IPS-18a (cell line): Measurements from ENCODE around the gene DCK.

Source experiments
- H3K27ac ChIP-seq: one replicate; pipeline ENCODE4 v1.5.1; 2013; ENCODE audit warnings: low read length
- H3K27me3 ChIP-seq: one replicate; pipeline ENCODE4 v1.6.1; 2013; ENCODE audit warnings: mild to moderate bottlenecking, low read length; ENCODE audit not compliant: control insufficient read depth, insufficient read depth
- H3K36me3 ChIP-seq: one replicate; pipeline ENCODE4 v1.6.1; 2013; ENCODE audit warnings: low read depth, low read length; ENCODE audit not compliant: control insufficient read depth
- H3K4me1 ChIP-seq: one replicate; pipeline ENCODE4 v1.6.1; 2013; ENCODE audit warnings: low read depth, low read length; ENCODE audit not compliant: control insufficient read depth
- H3K4me3 ChIP-seq: one replicate; pipeline ENCODE4 v1.5.1; 2013; ENCODE audit warnings: low read length
- H3K9ac ChIP-seq: one replicate; pipeline ENCODE4 v1.6.1; 2013; ENCODE audit warnings: mild to moderate bottlenecking, low read length, moderate library complexity
- H3K9me3 ChIP-seq: one replicate; pipeline ENCODE4 v1.6.1; 2013; ENCODE audit warnings: low read depth, low read length; ENCODE audit not compliant: control insufficient read depth

DCK gene

GRCh38 chr4:71065991-71066510 is 72.6 kb downstream of the DCK start:
- H3K27ac ChIP-seq = no peak overlapping the region
- H3K4me3 ChIP-seq = no peak overlapping the region
- H3K4me1 ChIP-seq = no peaks in the 10 kb centered on the region
- no peaks in the 10 kb centered on the region for H3K36me3 ChIP-seq
- H3K9ac ChIP-seq = no peak overlapping the region
- H3K27me3 ChIP-seq = no peaks in the 10 kb centered on the region
- no peaks in the 10 kb centered on the region for H3K9me3 ChIP-seq

DNA sequence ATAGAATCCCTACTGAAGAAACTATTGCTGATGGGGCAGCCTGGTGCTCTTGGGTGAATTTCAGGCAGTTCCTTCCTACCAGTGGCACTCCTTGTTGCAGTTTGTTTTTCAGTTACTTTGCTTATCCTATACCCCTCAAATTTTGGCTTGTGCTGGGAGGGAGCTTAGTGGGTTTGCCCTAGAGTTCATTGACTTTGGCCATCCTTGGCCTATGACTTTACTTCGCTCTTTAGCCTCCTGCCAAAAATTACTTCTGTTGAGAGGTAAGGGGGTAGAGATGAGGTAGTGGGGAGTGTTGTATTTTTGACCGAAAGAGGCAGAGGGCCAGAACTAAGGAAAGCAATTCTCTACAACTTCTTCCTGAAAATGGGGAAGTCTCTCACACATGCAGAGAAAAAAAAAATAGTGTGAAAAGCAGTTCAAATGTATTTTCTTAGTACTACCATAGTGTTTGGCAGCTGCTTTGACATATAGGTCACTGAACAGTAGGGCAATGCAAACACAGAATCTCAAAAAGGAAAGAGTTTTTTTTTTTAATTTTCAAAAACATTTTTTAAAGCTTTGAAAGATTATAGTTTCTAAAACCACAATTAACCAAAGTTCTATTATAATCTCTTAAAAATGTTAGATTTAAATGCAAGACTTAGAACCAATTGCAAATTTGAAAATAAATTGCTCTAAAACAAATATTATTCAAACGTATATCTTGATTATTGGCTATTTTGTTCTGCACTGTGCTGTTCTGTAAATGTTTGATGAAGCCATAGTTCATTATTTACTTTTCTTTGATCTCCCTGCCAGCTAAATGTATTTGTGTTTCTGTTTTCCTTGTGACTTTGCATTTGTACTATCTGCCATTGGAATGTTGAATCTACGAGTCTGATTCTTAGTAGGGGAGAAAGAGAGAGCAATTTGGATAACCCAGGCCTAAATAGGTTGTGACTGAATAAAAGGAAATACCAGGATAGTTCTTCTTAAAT is 73.6 kb downstream of the DCK start:
- Histone ChIP-seq H3K4me1 (no peaks in the 10 kb centered on the region), H3K27me3 (no peaks in the 10 kb centered on the region), H3K4me3 (no peak overlapping the region), H3K9me3 (no peaks in the 10 kb centered on the region), H3K27ac (no peak overlapping the region), H3K36me3 (no peaks in the 10 kb centered on the region), H3K9ac (no peak overlapping the region)

- H3K9ac ChIP-seq = no peak overlapping the region
- no peaks in the 10 kb centered on the region for H3K27me3 ChIP-seq
- H3K9me3 ChIP-seq = no peaks in the 10 kb centered on the region
- H3K4me1 ChIP-seq = no peaks in the 10 kb centered on the region
- no peak overlapping the region for H3K27ac ChIP-seq
- H3K4me3 ChIP-seq = no peak overlapping the region
- no peaks in the 10 kb centered on the region for H3K36me3 ChIP-seq
These were observed 75.6 kb downstream of the DCK start for GRCh38 chr4:71069063-71069462.

DNA sequence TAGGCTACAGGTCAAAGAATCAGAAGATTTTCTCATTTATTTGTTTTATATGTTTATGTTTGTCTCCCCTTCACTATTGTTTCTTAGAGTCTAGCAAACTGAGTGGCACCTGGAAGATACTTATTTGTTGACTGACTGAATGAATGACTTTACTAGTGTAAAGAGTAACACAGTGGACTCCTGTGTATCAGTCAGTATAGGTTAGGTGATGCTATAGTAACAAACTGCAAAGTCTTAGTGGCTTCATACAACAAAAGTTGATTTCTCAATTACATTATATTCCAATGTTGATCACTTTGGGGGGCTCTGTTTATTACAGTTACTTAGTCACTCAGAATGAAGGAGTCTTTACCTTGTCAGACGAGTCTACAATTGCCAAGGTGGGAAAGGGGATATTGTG is 76.6 kb downstream of the DCK start:
- Histone ChIP-seq H3K9ac (no peak overlapping the region), H3K36me3 (no peaks in the 10 kb centered on the region), H3K4me1 (no peaks in the 10 kb centered on the region), H3K27me3 (no peaks in the 10 kb centered on the region), H3K4me3 (no peak overlapping the region), H3K9me3 (no peaks in the 10 kb centered on the region), H3K27ac (no peak overlapping the region)

- no peak overlapping the region for H3K4me3 ChIP-seq
- no peaks in the 10 kb centered on the region for H3K36me3 ChIP-seq
- no peaks in the 10 kb centered on the region for H3K4me1 ChIP-seq
- no peaks in the 10 kb centered on the region for H3K9me3 ChIP-seq
- H3K9ac ChIP-seq = no peak overlapping the region
- no peaks in the 10 kb centered on the region for H3K27me3 ChIP-seq
- H3K27ac ChIP-seq = no peak overlapping the region
These were observed 81.2 kb downstream of the DCK start for GRCh38 chr4:71074452-71075299.
